Right lobe of liver (tissue), 6 donors: Measurements from ENCODE around the gene GPSM3. TPM values are rescaled to one million over a fixed set of nuclear protein-coding genes. Genes with fewer than 3 reads are reported as not detected.

Experiments
- ATAC-seq, 4 donors: fragments of 200-7000 bp; cut with Tn5 transposase; one replicate each; pipeline ENCODE4 v1.9.1; 2020; ENCODE audit warnings: mild to moderate bottlenecking in 4 of 4, moderate library complexity in 4 of 4
- DNase-seq, 3 donors: peaks; one replicate each; pipeline ENCODE4 v3.0.0-alpha.2; 2020
- H3K27ac ChIP-seq, 3 donors: fragments of 200-600 bp; one replicate each; pipeline ENCODE4 v1.8.0; 2022
- H3K27me3 ChIP-seq, 2 donors: fragments of 200-600 bp; one replicate each; pipeline ENCODE4 v1.8.0; 2022
- H3K36me3 ChIP-seq, 4 donors: fragments of 200-600 bp; sonication (generic) in 1 of 4; one replicate each; pipeline versions ENCODE4 v1.5.1 to v1.8.0; 2017 to 2022; ENCODE audit warnings: control low read depth in 1 of 4
- H3K4me1 ChIP-seq, 4 donors: fragments of 200-600 bp; sonication (generic) in 1 of 4; one replicate each; pipeline versions ENCODE4 v1.5.1 to v1.8.0; 2017 to 2022; ENCODE audit warnings: control low read depth in 1 of 4
- H3K4me3 ChIP-seq, 3 donors: fragments of 200-600 bp; one replicate each; pipeline ENCODE4 v1.8.0; 2022
- H3K9me3 ChIP-seq, 4 donors: fragments of 200-600 bp; sonication (generic) in 1 of 4; one replicate each; pipeline versions ENCODE4 v1.5.1 to v1.8.0; 2017 to 2022; ENCODE audit warnings: control low read depth in 1 of 4
- CTCF ChIP-seq, 4 donors: fragments of 200-600 bp in 3 of 4; fragments of 450-650 bp in 1 of 4; IDR thresholded peaks; one replicate each; pipeline versions ENCODE4 v1.5.1 to v1.8.0; 2016 to 2022; ENCODE audit warnings: antibody characterized with exemption in 4 of 4, mild to moderate bottlenecking in 2 of 4
- POLR2A ChIP-seq: fragments of 450-650 bp; IDR thresholded peaks from one replicate; pipeline ENCODE4 v1.6.1; 2017; ENCODE audit warnings: antibody characterized with exemption, mild to moderate bottlenecking
- WGBS: methylation state at CpG from one replicate; pipeline ENCODE4 v1.1.6; 2018; ENCODE audit warnings: low coverage, low lambda C conversion rate; ENCODE audit not compliant: insufficient coverage; ENCODE audit errors: missing lambda C conversion rate; 5-methylcytosine and 5-hydroxymethylcytosine counted together
- intact Hi-C, 2 donors: fragments of 100-400 bp; cut with DNase I; formaldehyde crosslinking; loops; one replicate each; pipeline versions ENCODE4 v1.11.2 to v1.14.1; 2022
- total RNA-seq, 6 experiments: library from RNA; depleted of rRNA in 2 of 6; stranded (reverse); fragments of >200 nt in 2 of 6; fragmentation: NEBNext Ultra II Directional in 3 of 6; extraction: Animal tissue kit (Norgen Biotek cat#: 25700) in 3 of 6; gene quantifications; one replicate each; pipeline versions ENCODE4 v1.1.0 to v1.2.4, GENCODE V29; 2016 to 2023
- donor health status: DM: no; HTN: yes; CAD: no.
- donor health status: DM: no; HTN: no; CAD: no.
- donor health status: DM: no; HTN: no; CAD: no.
- donor health status: DM: no; HTN: yes; CAD: no.
- donor health status: DM: no; HTN: yes; CAD: no.

Gene GPSM3
- total RNA-seq, 6 experiments from 2014 or later: 3.7 to 9.2 (median 5.7) TPM

GRCh38 chr6:32167154-32167760 lies 25.2 kb downstream of the GPSM3 start:
- Histone ChIP-seq H3K27me3 (no peaks in the 10 kb centered on the region), H3K4me1 (no peaks in the 10 kb centered on the region), H3K27ac (no peak overlapping the region), H3K4me3 (no peak overlapping the region), H3K36me3 (peaks cover 0 to 25% (median 10%) of the 10 kb centered on the region in 4 donors), H3K9me3 (no peaks in the 10 kb centered on the region)
- ATAC-seq (peak in 1 of 4 donors; percentile 6), DNase-seq (no peak)
- intact Hi-C loops: no loop called here
- 96% methylated on average over 9 of the region's 32 CpGs for WGBS
- TF ChIP-seq POLR2A (no peak), CTCF (IDR thresholded peaks at IDR 0.05) (no peak)

GRCh38 chr6:32166411-32167061 lies 25.9 kb downstream of the GPSM3 start:
- ATAC-seq (peak in 1 of 4 donors; percentile 12), DNase-seq (no peak)
- intact Hi-C loops: no loop called here
- no peaks in the 10 kb centered on the region for H3K9me3 ChIP-seq
- no peaks in the 10 kb centered on the region for H3K27me3 ChIP-seq
- 93% methylated on average over 5 of the region's 30 CpGs for WGBS
- no peak for TF ChIP-seq CTCF (IDR thresholded peaks at IDR 0.05)
- H3K36me3 ChIP-seq: peaks cover 0 to 25% (median 10%) of the 10 kb centered on the region in 4 donors
- no peak overlapping the region for H3K4me3 ChIP-seq
- H3K27ac ChIP-seq: no peak overlapping the region
- H3K4me1 ChIP-seq: no peaks in the 10 kb centered on the region

- intact Hi-C loops: no loop called here
Observed at GRCh38 chr6:32164295-32164694, 28.1 kb downstream of the GPSM3 start, which contains the start of gene EGFL8. EGFL8 (plus strand) TSS chr6:32164595; CDS start chr6:32166166, 1,571 bp downstream.

GRCh38 chr6:32163559-32164258 lies 28.7 kb downstream of the GPSM3 start:
- Histone ChIP-seq H3K4me1 (no peaks in the 10 kb centered on the region), H3K27me3 (no peaks in the 10 kb centered on the region), H3K4me3 (no peak overlapping the region), H3K27ac (no peak overlapping the region), H3K9me3 (no peaks in the 10 kb centered on the region), H3K36me3 (peaks cover 0 to 8% (median 4%) of the 10 kb centered on the region in 4 donors)
- intact Hi-C loops: no loop called here
- TF ChIP-seq CTCF (IDR thresholded peaks at IDR 0.05) (no peak), POLR2A (no peak)
- DNase-seq: no peak
- WGBS: 92% methylated on average over 4 of the region's 7 CpGs
- no peak for ATAC-seq

More at GRCh38 chr6:32164295-32164694, 28.1 kb downstream of the GPSM3 start, which contains the start of gene EGFL8:
- peaks cover 0 to 12% (median 4%) of the 10 kb centered on the region in 4 donors for H3K36me3 ChIP-seq
- DNase-seq (no peak), ATAC-seq (no peak)
- no peaks in the 10 kb centered on the region for H3K9me3 ChIP-seq
- H3K4me1 ChIP-seq: no peaks in the 10 kb centered on the region
- TF ChIP-seq POLR2A (no peak), CTCF (IDR thresholded peaks at IDR 0.05) (no peak)
- no peak within 1 kb of the TSS for H3K4me3 ChIP-seq
- H3K27me3 ChIP-seq: no peaks in the 10 kb centered on the region
- H3K27ac ChIP-seq: no peak within 1 kb of the TSS
